KOPT-K1 (cell line): Measurements from ENCODE around the gene CCT8L2.
"Not testable (repeated sequence)": the region's sequence is repeated elsewhere in the genome, so short reads cannot be mapped to it uniquely, and the experiment has no call there.

Source experiments
- H3K27ac ChIP-seq: fragments of 200-600 bp; sonication (generic); 2 replicates; pipeline ENCODE4 v1.5.1; 2016; ENCODE audit warnings: antibody characterized with exemption, mild to moderate bottlenecking, low read depth, low read length; ENCODE audit not compliant: poor library complexity, severe bottlenecking
- H3K36me3 ChIP-seq: fragments of 200-600 bp; sonication (generic); 2 replicates; pipeline ENCODE4 v1.5.1; 2017; ENCODE audit warnings: antibody characterized with exemption, mild to moderate bottlenecking, low read length, moderate library complexity; ENCODE audit not compliant: insufficient read depth
- H3K9me3 ChIP-seq: fragments of 200-600 bp; sonication (generic); 2 replicates; pipeline ENCODE4 v1.5.1; 2017; ENCODE audit warnings: antibody characterized with exemption, low read length, mild to moderate bottlenecking; ENCODE audit not compliant: insufficient read depth, poor library complexity, severe bottlenecking

CCT8L2 gene

DNA sequence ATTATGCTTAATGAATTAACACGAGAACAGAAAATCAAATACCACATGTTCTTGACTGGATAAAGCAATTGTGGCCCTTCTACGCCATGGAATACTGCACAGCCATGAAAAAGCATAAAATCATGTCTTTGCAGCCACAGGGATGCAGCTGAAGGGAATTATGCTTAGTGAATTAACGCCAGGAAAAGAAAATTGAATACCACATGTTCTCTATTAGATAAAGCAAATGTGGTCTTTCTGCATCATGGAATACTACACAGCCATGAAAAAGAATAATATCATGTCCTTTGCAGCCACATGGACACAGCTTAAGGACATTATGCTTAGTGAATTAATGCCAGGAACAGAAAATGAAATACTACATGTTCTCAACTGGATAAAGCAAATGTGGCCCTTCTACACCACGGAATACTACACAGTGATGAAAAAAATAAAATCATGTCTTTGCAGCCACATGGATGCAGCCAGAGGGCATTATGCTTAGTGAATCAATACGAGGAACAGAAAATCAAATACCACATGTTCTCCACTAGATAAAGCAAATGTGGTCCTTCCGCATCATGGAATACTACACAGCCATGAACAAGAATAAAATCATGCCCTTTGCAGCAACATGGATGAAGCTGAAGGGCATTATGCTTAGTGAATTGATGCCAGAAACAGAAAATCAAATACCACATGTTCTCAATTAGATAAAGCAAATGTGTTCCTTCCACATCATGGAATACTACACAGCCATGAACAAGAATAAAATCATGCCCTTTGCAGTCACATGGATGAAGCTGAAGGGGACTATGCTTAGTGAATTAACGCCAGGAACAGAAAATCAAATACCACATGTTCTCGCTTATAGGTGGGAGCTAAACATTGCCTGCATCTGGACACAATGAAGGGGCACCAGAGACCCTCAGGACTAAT is 37.3 kb downstream of the CCT8L2 start:
- not testable (repeated sequence) for H3K9me3 ChIP-seq, H3K36me3 ChIP-seq, H3K27ac ChIP-seq

DNA sequence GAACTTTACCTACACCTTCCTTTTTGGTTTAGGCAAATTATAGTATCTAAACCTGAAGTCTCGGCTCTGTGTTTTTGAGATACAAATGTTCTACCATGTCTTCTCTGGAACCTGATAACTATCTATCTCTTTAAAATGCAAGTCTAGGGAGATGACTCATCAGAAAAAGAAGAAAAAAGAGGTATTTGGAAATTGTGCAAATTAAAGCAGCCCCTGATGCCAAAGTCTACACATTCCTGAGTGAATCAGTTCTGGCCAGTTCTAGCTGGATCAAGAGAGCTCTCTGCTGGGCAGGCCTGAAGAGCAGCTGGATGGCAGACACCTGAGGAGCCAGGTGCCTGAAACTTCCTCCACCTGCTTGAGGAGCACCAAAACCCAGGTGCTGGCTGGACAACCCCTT is 49.3 kb downstream of the CCT8L2 start:
- H3K36me3 ChIP-seq, H3K27ac ChIP-seq, H3K9me3 ChIP-seq: not testable (repeated sequence)
